ENCODE data around the gene APIP.
"Not testable (repeated sequence)": the region's sequence is repeated elsewhere in the genome, so short reads cannot be mapped to it uniquely, and the experiment has no call there.

The APIP gene

DNA sequence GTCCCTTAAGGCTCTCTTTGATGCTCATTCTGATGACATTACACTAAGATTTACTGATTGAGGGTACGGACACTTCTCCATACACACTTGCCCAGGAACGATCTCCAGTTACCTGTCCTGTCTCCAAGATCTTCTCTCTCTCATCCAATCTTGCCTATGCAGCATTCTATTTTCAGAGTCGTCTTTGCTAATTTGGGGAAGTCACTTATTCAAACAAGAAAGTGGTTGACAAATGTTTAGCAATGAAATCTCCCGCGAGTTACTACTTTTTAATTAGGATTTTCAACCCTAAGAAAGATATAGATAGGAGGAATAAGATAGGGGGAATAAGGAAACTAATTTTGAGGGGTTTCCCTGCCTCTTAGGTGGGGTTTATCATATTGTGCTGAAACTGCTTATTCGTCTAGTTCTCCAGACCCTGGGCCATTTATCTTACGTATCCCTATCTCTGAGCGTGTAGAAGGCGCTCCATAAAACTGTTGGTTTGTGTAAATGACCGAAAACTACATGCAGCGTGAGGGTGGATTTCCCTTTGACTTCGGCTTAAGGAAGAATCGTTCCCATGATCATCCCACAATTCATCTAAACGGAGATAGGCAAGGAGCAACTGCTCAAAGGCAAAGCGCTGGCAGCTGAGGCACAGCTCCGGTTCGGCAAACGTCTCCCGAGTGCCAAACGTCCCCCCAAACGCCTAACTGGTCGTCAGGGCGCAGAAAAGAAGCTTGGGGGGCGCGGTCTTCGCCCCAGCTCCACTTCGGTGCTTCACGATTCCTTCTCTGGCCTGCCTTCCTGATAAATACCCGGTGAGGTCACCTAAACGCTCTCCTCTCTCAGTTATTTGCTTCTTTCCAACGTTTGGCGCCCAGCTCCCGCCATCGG is 804 bp downstream of the APIP start:
- TF ChIP-seq, protein P1, sequence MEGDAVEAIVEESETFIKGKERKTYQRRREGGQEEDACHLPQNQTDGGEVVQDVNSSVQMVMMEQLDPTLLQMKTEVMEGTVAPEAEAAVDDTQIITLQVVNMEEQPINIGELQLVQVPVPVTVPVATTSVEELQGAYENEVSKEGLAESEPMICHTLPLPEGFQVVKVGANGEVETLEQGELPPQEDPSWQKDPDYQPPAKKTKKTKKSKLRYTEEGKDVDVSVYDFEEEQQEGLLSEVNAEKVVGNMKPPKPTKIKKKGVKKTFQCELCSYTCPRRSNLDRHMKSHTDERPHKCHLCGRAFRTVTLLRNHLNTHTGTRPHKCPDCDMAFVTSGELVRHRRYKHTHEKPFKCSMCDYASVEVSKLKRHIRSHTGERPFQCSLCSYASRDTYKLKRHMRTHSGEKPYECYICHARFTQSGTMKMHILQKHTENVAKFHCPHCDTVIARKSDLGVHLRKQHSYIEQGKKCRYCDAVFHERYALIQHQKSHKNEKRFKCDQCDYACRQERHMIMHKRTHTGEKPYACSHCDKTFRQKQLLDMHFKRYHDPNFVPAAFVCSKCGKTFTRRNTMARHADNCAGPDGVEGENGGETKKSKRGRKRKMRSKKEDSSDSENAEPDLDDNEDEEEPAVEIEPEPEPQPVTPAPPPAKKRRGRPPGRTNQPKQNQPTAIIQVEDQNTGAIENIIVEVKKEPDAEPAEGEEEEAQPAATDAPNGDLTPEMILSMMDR (IDR thresholded peaks at IDR 0.05; ENCODE audit: extremely low read depth, insufficient read depth, missing control alignments) = no peak
- no peak for DNase-seq (ENCODE audit: low spot score)
- in situ Hi-C loops (cut with MboI; ENCODE audit: low pct_unique_long_range_greater_than_20kb, low sequenced_read_pairs, unreplicated experiment) = no loop called here

DNA sequence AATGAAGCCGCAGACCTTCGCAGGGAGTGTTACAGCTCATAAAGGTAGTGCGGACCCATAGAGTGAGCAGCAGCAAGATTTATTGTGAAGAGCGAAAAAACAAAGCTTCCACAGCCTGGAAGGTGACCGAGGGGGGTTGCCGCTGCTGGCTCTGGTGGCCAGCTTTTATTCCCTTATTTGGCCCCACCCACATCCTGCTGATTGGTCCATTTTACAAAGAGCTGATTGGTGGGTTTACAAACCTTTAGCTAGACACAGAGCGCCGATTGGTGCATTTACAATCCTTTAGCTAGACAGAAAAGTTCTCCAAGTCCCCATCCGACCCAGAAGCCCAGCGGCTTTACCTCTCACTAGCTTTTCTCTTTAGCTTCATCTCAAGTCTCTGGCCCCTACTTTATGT is 2.6 kb downstream of the APIP start:
- DNase-seq (ENCODE audit: low spot score); in situ Hi-C loops (cut with MboI; ENCODE audit: low pct_unique_long_range_greater_than_20kb, low sequenced_read_pairs, unreplicated experiment): not testable (repeated sequence)

DNA sequence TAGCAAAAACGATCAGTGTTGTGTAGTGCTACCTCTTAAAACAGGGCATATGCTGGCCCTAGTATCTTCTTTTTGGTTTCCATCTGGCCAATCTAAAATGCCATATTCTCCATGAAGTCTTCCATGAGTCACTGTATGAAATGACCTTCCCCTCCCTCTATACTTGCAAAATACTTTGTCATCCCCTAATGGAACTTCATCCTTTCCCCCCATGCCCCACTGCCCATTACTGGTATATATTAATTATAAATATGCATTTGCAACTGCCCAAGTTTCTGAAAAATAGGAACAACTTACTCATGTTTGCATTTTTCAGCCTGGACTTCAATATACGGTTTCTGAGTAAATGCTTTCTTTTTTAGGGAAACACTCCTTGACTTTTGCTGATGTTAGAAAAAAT is 4.5 kb downstream of the APIP start:
- DNase-seq (ENCODE audit: low spot score) = no peak
- TF ChIP-seq, protein P1 (IDR thresholded peaks at IDR 0.05; ENCODE audit: extremely low read depth, insufficient read depth, missing control alignments) = no peak
- in situ Hi-C loops (cut with MboI; ENCODE audit: low pct_unique_long_range_greater_than_20kb, low sequenced_read_pairs, unreplicated experiment) = no loop called here

DNA sequence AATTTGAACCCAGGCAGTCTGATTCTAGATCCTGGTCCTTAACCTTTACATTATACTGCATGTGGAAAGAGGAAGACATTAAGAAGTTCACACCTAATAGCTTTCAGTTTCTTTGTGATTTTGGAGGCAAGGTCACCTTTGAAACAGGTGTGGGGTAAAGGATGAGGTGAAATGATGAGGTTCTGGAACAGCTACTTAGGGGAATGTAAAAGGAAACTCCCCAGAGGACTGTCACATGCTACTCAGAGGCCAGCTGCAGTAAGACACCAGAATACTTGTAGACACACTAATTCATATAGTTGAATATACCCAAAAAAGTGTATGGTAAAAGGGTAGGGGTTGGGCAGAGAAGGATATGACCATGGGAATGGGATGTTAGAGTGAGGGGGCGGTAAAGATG is 5.4 kb downstream of the APIP start:
- TF ChIP-seq, protein P1 (IDR thresholded peaks at IDR 0.05; ENCODE audit: extremely low read depth, insufficient read depth, missing control alignments) = no peak
- in situ Hi-C loops (cut with MboI; ENCODE audit: low pct_unique_long_range_greater_than_20kb, low sequenced_read_pairs, unreplicated experiment) = no loop called here
- no peak for DNase-seq (ENCODE audit: low spot score)

DNA sequence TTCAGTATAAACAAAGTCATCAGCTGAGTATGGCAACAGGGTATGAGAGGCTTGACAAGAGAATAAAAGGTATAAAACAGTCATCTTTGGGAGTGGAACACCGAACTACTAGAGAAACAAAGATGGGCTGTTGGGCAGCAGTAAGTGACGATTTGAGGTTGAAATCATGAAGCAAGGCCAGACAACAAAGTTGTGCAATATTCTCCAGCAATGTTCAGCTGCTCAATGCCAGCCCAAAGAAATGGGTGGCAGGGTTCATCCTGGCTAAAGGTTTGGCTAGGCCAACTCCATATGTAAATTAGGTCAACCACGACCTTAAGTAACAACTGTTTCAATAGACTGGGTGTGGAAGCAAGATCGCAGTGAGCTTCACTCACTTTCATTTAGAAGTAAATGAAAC is 6.2 kb downstream of the APIP start:
- in situ Hi-C loops (cut with MboI; ENCODE audit: low pct_unique_long_range_greater_than_20kb, low sequenced_read_pairs, unreplicated experiment) = no loop called here
- TF ChIP-seq, protein P1 (IDR thresholded peaks at IDR 0.05; ENCODE audit: extremely low read depth, insufficient read depth, missing control alignments) = no peak

DNA sequence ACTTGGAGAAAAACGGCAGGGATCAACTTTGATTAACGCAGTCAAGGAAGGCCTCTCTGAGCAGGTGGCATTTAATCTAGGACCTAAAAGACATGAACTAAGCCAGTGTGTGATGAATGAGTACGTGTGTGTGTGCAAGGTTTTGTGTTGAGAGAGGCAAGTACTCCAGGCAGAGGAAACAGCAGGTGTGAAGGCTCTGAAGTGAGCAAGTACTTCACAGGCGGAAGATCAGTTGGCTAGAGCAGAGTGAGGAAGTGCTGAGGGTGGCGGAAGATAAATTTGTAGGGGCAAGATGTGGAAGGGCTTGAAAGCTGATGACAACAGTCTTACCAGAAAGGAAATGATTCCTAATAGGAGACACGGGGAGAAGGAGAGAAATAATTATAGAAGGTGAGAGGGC is 6.8 kb downstream of the APIP start:
- DNase-seq (ENCODE audit: low spot score) = no peak
- TF ChIP-seq, protein P1 (IDR thresholded peaks at IDR 0.05; ENCODE audit: extremely low read depth, insufficient read depth, missing control alignments) = no peak
- in situ Hi-C loops (cut with MboI; ENCODE audit: low pct_unique_long_range_greater_than_20kb, low sequenced_read_pairs, unreplicated experiment) = no loop called here

More for the DNA sequence above, 6.2 kb downstream of the APIP start:
- no peak for DNase-seq (ENCODE audit: low spot score)

DNA sequence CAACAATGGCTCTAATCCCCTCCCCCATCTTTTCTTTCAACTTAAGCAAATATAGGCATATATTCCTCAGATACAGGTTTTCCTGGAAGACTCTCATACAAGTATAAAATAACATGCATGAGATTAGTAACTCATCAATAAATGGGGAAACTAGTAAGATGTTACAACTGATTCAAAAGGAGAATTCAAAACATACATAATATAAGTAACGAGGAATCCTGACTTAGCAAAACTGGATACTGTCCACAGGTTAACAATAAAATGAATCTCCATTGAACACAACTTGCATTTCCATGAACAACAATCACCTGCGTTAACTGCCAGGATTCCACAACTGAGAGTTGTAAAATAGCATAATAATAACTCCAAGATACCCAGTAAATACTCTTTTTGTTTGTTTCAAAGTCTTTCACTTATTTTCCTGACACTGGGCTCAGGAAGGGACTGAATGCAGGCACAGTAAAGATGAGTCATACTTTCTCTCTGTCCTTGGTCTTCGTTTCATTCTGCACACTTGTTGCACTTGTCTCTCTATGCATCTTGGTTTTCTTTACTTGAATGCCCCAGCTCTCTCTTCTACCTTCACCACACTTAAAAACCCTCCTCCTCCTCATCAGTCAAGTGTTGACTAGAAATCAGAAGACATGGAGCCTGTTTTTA is 8.1 kb downstream of the APIP start:
- in situ Hi-C loops (cut with MboI; ENCODE audit: low pct_unique_long_range_greater_than_20kb, low sequenced_read_pairs, unreplicated experiment) = no loop called here
- peak; percentile 10 for DNase-seq (ENCODE audit: low spot score)
- TF ChIP-seq, protein P1 (IDR thresholded peaks at IDR 0.05; ENCODE audit: extremely low read depth, insufficient read depth, missing control alignments) = no peak

Data from GM13977 (cell line).